Dedifferentiated amniotic fluid mesenchymal stem cell (primary cell): ENCODE results near the gene TRIO.

ENCODE experiments used
- DNase-seq: peaks from one replicate; pipeline ENCODE4 v3.0.0-alpha.2; 2016; ENCODE audit errors: extremely low spot score

The TRIO gene

GRCh38 chr5:14292766-14293658 is 149.9 kb downstream of the TRIO start:
- no peak for DNase-seq

- DNase-seq, result no peak
These were observed 152.5 kb downstream of the TRIO start for GRCh38 chr5:14295610-14296009.

GRCh38 chr5:14296533-14297331 is 153.6 kb downstream of the TRIO start:
- no peak for DNase-seq

- DNase-seq, result no peak
These were observed 154.6 kb downstream of the TRIO start for GRCh38 chr5:14297697-14298096.

- peak; percentile 22 for DNase-seq
These were observed 155.1 kb downstream of the TRIO start for GRCh38 chr5:14298126-14298847.

GRCh38 chr5:14299666-14300065 is 156.5 kb downstream of the TRIO start:
- no peak for DNase-seq

- DNase-seq, result no peak
These were observed 158.0 kb downstream of the TRIO start for GRCh38 chr5:14301186-14301585.

GRCh38 chr5:14302330-14302729 is 159.2 kb downstream of the TRIO start:
- DNase-seq, result no peak

GRCh38 chr5:14305045-14305444 is 161.9 kb downstream of the TRIO start:
- no peak for DNase-seq

- no peak for DNase-seq
These were observed 163.2 kb downstream of the TRIO start for GRCh38 chr5:14306329-14306815.

GRCh38 chr5:14308384-14309154 is 165.4 kb downstream of the TRIO start:
- DNase-seq, result no peak

GRCh38 chr5:14309199-14309598 is 166.1 kb downstream of the TRIO start:
- DNase-seq, result no peak

- DNase-seq, result no peak
These were observed 166.9 kb downstream of the TRIO start for GRCh38 chr5:14309878-14310531.

GRCh38 chr5:14310901-14311300 is 167.8 kb downstream of the TRIO start:
- no peak for DNase-seq

GRCh38 chr5:14313986-14314690 is 171.0 kb downstream of the TRIO start:
- DNase-seq, result no peak

- no peak for DNase-seq
These were observed 173.3 kb downstream of the TRIO start for GRCh38 chr5:14316471-14316870.

- DNase-seq, result no peak
These were observed 176.0 kb downstream of the TRIO start for GRCh38 chr5:14319102-14319501.

- DNase-seq, result no peak
These were observed 178.8 kb downstream of the TRIO start for GRCh38 chr5:14321936-14322335.

GRCh38 chr5:14322437-14323187 is 179.5 kb downstream of the TRIO start:
- DNase-seq, result no peak
